Erythroblast (primary cell): ENCODE measurements around the gene FBXO15.
A peak's percentile ranks its signal among the peaks of the same experiment; 100 is the strongest.

ENCODE experiments used
- DNase-seq, 2 experiments: peaks; one replicate each; lab custom pipeline; 2025; lab: John Stamatoyannopoulos, UW
- GATA1 ChIP-seq: IDR thresholded peaks from 2 replicates; pipeline ENCODE4 v1.6.1; 2011; ENCODE audit warnings: low read depth, mild to moderate bottlenecking, control low read depth, low read length, moderate library complexity
- POLR2A ChIP-seq: IDR thresholded peaks from 2 replicates; pipeline ENCODE4 v1.6.1; 2011; ENCODE audit warnings: mild to moderate bottlenecking, low read length

The FBXO15 gene

GRCh38 chr18:74147491-74147778 is 199 bp downstream of the FBXO15 start:
- TF ChIP-seq POLR2A (no peak), GATA1 (no peak)
- DNase-seq, result no peak

GRCh38 chr18:74146756-74147155 is 878 bp downstream of the FBXO15 start:
- peak in 1 of 2 experiments; percentile 40 for DNase-seq
- TF ChIP-seq POLR2A (no peak), GATA1 (no peak)

GRCh38 chr18:74142252-74142651 is 5.4 kb downstream of the FBXO15 start:
- no peak for DNase-seq
- no peak for TF ChIP-seq POLR2A
- no peak for TF ChIP-seq GATA1

- TF ChIP-seq GATA1 (no peak), POLR2A (no peak)
- DNase-seq, result no peak
Measured at GRCh38 chr18:74141667-74142066, 6.0 kb downstream of the FBXO15 start.

- DNase-seq, result no peak
- TF ChIP-seq POLR2A (no peak), GATA1 (no peak)
Measured at GRCh38 chr18:74140582-74140981, 7.1 kb downstream of the FBXO15 start.

GRCh38 chr18:74139888-74140287 is 7.7 kb downstream of the FBXO15 start:
- TF ChIP-seq GATA1 (no peak), POLR2A (no peak)
- DNase-seq, result peak in 1 of 2 experiments; percentile 34

- no peak for DNase-seq
Measured at GRCh38 chr18:74139411-74139810, 8.2 kb downstream of the FBXO15 start.

GRCh38 chr18:74137920-74138538 is 9.6 kb downstream of the FBXO15 start:
- TF ChIP-seq POLR2A, result no peak
- TF ChIP-seq GATA1, result no peak
- no peak for DNase-seq

More at GRCh38 chr18:74139411-74139810, 8.2 kb downstream of the FBXO15 start:
- TF ChIP-seq POLR2A (no peak), GATA1 (no peak)

- no peak for TF ChIP-seq GATA1
- TF ChIP-seq POLR2A, result no peak
- no peak for DNase-seq
Measured at GRCh38 chr18:74132201-74132600, 15.4 kb downstream of the FBXO15 start.

GRCh38 chr18:74131124-74131523 is 16.5 kb downstream of the FBXO15 start:
- no peak for DNase-seq
- no peak for TF ChIP-seq POLR2A
- TF ChIP-seq GATA1, result no peak

GRCh38 chr18:74128159-74128558 is 19.5 kb downstream of the FBXO15 start:
- DNase-seq, result no peak
- no peak for TF ChIP-seq GATA1
- no peak for TF ChIP-seq POLR2A

- TF ChIP-seq POLR2A (no peak), GATA1 (no peak)
- no peak for DNase-seq
Measured at GRCh38 chr18:74126684-74127655, 20.7 kb downstream of the FBXO15 start.

GRCh38 chr18:74124642-74125041 is 23.0 kb downstream of the FBXO15 start:
- DNase-seq, result no peak
- TF ChIP-seq GATA1 (no peak), POLR2A (no peak)

- no peak for DNase-seq
- no peak for TF ChIP-seq GATA1
- TF ChIP-seq POLR2A, result no peak
Measured at GRCh38 chr18:74123200-74123599, 24.4 kb downstream of the FBXO15 start.
